Measurements from ENCODE around the gene CCNO.

CCNO gene, protein sequence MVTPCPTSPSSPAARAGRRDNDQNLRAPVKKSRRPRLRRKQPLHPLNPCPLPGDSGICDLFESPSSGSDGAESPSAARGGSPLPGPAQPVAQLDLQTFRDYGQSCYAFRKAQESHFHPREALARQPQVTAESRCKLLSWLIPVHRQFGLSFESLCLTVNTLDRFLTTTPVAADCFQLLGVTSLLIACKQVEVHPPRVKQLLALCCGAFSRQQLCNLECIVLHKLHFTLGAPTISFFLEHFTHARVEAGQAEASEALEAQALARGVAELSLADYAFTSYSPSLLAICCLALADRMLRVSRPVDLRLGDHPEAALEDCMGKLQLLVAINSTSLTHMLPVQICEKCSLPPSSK

DNA sequence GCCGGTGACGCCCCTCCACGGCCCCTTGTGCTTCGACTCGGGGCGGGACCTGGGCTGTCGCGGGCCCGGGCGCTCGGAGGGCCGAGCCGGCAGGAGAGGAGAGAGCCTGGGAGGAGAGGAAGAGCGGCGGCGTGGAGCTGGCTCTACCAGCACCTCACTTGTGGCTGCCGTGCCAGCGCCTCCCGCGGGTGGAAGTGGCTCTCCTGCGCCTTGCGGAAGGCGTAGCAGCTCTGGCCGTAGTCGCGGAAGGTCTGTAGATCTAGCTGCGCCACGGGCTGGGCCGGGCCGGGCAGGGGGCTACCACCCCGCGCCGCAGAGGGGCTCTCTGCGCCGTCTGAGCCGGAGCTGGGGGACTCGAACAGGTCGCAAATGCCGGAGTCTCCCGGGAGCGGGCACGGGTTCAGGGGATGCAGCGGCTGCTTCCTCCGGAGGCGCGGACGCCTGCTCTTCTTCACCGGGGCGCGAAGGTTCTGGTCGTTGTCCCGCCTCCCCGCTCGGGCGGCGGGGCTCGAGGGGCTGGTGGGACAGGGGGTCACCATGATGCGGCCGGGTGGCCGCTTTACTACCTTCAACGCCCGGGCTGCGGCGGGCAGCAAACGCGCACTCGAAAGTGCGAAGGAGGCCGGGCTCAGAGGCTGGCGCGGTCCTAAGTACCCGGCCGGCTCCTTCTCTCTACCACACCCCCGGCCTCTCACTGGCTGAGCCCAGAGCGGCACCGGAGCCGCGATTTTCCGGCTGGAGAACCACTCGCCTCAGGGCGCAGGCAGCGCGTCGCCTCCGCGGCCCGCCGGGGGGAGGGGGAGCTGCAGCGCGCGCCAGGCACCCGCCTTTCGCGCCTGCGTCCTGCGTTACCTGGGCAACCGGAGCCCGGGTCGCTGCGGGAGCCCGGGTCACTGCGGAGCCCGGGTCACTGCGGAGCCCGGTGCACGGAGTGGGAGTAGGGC is at the start of gene CCNO:
CCNO (minus strand) TSS at position 624 of the 944 bp plus-strand sequence; CDS start at position 539, 85 bp downstream.
- DNase-seq = peak; percentile 81

DNA sequence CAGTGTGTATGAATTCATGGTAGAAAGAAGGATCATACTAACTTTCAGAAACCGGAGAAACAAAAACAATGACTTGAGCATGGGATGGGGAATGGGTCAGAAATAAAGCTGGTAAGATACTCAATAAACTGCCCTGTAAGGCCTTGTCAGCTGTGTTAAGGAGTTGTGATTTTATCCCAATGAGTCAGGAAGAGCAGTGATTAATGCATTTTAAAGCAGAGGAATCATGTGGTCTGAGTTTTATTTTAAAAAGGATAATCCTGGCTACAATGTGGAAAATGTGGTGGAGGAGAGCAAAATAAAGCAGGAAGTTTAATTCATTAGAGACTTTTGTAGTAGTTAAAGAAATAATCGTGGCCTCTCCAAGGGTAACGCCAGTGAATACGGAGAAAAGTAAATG is 45.4 kb upstream of the CCNO start:
- no peak for DNase-seq

DNA sequence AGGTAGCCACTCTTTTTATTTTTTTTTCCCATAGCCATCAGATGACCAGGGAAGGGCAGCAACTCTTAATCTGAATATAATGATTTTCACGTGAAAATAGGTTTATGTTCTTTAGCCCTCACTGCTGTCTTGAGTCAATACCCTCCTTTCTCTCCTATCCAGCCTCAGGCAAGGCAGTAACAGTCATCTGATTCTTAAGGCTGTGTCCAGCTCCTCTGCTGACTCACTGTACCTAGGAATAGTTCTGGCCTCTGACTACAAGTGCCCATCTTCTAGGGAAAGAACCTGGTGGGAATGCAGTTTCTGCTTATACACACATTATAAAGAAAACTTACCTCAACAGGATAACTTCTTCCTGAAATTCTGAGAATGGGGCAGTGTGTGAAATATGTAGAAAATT is 43.4 kb upstream of the CCNO start:
- DNase-seq = no peak

DNA sequence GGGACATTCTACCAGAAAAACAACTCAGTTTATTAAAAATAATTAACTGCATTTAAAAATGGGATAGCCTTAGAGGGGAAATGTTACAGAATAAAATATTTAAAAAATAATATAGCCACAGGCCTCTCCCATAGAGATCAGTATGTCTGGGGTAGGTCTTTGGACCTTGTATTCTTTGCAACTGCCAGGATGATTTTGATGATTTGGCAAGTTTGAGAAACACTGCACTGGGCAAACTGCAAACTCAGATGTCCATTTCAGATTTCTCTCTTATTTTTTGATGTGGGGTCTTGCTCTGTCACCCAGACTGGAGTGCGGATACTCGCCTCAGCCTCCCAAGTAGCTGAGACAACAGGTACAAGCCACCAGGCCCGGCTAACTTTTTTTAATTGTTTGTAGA is 24.9 kb upstream of the CCNO start:
- no peak for DNase-seq

DNA sequence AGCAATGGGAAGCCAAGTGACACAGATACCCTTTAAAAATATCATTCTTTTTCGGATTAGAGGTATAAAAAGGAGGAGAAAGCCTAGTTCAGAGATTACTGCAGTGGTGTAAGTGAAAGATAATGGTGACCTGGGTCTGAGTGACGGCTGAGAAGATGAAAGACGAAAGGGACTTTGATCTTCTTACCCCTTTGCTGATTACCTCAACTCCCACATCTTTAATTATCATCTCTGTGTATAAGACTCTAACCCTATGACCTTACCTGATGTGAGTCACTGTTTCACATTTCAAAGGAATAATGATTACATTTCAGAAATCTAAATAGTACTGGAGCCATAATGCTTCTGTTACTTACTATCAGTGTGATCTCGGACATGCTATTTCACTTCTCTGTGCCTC is 21.4 kb upstream of the CCNO start:
- DNase-seq = no peak

DNA sequence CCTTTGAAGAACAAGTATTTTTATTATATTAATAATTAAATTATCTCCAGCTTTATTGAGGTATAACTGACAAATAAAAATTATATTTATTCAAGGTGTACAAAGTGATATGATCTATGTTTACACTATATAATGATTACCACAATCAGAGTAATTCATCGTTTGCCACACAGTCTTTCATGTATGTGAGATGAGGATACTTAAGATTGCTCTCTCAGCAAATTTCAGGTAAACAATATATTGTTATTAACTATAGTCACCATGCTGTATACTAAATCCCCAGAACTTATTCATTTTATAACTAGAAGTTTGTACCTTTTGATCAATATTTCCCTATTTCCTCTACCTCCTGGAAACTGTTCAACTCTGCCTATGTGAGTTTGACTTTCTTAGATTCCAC is 16.7 kb upstream of the CCNO start:
- DNase-seq = no peak

DNA sequence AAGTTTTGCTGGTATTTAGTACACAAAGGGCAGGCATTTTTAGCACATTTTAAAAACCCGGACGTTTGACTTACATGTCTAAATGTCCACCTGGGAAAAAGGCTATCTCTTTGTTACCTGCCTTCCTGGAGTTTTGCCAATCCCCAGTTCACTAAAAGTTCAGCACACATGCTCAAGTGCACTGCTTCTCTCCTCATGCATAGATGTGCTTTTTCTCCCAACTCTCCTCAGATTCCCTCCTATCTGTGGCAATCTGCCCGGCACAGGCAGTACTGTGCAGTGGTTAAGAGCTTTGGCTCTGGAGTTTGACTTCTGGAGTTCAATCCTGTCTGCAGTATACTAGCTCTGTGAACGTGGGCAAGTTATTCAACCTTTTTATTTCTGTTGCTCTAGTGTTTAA is 8.3 kb upstream of the CCNO start:
- no peak for DNase-seq

DNA sequence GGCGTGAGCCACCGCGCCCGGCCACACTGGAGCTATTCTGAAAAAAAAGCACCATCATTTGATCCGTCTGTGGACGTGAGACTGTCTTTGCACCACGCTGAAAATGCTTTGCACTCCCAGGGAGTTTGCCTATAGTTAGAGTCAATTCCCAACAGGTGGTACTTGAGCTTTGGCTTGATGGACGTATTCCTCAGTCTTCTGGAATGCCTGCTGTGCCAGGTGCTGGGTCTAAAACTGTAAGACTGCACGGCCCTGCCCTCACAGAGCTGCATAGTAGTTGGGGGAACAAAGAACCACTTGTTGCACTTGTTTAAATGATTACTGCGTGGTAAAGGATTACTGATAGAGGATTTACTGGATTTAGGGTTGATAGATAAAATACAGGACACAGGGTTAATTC is 3.4 kb upstream of the CCNO start:
- no peak for DNase-seq

DNA sequence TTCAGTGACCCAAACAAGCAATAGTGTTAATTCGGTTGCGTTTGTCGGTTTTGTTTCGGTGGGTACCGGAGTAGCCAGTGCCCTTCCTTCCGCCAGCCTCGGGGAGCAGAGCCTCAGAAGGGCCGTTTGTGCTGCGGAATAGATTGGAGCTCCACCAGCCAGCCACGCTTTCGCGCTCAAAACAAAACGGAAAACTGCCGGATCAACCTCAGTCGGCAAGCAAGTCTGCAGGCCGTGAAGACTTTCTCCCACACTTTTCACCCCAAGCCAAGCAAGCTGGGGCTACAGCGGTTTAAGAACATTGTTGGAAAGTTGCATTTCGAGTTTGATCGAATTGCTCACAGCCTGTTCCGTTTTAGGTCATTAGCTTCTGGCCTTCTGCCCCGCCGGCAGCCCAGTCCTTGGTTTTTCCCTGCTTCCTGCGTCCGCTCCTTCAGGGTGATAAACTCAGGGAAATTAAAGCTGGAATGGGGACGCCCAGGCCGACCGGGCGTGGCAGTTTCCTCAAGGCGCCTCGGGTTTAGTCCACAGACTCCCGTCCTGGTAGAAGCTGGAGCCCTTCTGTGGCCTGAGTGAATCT is 803 bp upstream of the CCNO start:
- peak; percentile 59 for DNase-seq

DNA sequence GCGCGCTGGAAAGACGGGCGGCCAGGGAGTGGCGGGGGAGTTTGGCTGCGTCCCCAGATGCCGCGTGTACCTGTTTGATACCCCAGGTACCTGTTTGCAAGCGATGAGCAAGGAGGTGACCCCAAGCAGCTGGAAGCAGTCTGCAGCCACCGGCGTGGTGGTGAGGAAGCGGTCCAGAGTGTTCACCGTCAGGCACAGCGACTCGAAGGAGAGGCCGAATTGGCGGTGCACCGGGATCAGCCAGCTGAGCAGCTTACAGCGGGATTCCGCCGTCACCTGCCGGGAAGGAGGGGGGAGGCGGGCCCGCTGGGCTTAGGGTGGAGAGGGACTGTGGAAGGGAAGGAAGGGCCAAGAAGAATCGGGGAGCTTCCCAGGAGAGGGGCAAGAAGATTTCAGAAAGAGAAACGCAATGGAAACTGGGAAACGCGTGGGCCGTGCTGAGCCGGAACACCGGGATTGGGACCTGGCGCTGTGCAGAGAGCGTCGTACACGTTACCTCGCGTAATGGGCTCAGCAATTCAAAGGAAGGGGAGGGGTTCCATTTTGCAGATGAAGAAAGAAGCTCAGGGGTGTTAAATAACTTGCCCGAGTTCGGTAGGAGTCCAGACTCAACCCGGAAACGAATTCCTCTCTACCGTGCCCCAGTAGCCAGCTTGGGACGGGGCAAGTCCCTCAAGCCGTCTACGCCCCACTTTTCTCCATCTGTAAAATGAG is 980 bp downstream of the CCNO start:
- peak; percentile 70 for DNase-seq

DNA sequence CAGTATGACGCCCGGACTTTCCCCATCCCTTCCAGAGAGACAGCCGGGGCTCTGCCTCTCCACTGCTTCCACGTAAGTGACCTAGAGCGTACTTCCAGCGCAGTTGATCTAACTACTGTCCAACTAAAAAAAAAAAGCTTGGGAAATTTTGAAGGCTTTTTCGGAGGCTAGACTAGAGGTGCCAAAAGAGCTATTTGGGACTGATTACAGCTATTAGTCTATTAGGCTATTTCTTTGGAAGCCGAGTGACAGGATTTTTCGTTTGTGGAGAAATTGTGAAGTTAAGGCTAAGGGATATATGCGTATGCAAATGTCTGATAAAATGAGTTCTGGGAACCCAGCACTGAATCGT is 1.5 kb downstream of the CCNO start:
- no peak for DNase-seq

DNA sequence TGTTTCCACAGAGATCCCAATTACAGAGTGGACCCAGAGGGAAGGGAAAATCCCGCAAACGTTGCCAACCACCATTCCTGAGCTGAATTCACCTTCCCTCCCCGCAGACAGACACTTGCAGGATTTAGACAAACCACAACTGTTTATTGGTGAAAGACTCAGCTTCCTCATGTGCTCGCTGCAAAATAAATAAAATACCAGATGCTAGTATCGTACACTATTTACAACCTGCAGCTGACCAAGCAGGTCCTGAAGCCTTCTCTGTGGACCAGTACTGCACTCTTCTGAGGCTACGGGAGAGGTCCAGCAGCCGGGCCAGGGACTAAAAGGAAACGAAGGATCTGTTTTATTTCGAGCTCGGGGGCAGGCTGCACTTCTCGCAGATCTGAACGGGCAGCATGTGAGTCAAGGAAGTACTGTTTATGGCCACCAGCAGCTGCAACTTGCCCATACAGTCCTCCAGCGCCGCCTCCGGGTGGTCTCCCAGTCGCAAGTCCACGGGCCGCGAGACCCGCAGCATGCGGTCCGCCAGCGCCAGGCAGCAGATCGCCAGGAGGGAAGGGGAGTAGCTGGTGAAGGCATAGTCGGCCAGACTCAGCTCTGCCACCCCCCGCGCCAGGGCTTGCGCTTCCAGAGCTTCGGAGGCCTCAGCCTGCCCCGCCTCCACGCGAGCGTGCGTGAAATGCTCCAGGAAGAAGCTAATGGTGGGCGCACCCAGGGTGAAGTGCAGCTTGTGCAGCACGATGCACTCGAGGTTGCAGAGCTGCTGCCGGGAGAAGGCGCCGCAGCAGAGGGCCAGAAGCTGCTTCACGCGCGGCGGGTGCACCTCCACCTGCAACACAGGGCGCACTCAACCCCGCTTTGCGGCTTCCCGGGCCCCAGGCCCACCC is 2.1 kb downstream of the CCNO start:
- DNase-seq = peak; percentile 59

DNA sequence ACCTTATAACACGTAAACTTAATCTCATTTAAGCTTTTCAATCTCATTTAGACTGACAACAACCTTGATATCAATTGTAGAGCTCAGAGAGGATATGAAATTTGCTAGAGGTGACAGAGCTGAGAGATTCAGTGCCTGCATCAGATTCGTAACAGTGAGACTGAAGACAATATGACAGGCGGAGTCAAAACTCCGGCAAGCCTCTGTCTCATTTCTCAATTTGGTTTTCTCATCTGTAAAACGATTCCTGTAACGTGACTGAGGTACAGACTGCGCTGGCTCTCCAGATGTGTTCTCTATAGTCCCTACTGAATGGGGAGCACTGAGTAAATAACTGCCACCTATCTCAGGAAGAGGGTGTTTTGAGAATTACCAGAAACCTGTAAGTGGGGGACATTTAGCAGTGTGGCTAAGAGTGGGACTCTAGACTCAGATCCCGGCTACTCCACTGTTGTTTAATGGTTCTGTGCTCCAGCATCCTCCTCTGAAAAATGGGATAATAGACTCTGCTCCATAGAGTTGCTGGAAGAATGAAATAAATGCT is 3.2 kb downstream of the CCNO start:
- no peak for DNase-seq

DNA sequence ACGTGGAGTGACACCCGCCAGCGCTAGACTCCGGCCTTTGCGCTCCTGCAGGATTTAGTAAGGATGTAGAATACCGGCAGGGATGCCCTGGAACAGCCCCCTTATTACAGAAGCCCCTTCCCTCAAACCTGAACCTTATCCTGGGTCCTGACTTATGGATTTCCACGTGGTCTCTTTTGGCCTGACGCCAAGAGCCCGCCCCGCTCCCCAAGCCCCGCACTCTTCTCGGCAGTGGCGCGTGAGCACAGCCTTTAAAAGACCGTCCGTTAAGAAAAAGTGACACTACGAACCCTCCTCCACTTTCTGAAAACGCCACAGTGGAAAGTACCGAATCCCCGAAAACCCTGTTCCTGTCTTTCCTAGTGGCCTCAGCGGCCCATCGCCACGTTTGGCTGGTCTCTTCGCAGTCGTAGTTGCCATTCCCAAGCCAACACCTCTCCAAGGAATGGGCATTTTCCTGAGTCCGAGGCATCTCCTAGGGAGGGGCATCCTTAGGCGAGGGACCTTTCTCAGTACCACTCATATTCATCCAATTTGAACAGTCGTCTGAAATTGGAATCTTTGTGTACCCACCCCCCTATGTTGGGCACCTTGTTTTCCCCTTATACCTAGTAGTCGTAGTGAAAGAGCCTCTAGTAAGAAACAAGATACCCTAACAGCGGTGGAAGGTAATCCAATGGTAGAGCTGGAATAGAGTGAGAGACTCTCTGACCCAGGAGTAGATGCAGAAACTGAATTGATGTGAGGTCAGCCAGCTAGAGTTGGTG is 5.6 kb downstream of the CCNO start:
- DNase-seq = no peak

DNA sequence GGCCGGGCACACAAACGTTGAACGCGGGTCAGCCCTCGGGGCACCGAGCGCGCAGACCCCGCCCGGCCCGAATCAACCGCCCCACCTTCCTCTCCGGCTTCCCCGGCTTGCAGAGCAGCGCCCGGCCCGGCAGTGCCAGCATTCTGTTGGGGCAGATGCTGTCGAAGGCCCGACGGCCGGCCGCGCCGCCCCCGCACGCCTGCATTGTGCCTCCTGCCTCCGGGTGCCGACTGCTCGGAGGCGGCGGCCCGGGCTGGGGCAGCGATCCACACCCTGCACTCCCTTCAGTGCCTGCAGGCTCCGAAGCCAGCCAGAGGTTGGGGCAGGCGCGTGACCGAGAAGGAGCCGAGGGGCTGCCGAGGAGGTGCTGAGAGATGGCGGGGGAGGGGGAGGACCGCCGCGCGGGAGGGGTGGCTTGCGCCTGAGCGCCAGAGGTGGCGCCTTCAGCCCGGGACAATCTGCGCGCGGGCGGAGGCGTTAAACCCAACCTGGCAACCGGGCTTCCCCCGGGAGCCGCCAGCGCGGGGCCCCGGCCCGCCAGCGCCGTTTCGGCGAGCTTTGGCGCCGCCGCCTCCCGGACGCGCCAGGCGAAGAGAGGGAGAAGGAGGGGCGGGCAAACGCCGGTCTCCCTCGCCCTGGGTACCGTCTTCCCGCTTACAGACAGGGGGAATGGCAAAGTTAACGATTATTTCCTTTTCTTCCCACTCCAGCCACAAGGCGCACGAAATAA is 6.3 kb downstream of the CCNO start, which contains the start of gene MCIDAS:
MCIDAS (minus strand) TSS at position 382 of the 730 bp plus-strand sequence; CDS start at position 205, 177 bp downstream.
- DNase-seq = peak; percentile 82

DNA sequence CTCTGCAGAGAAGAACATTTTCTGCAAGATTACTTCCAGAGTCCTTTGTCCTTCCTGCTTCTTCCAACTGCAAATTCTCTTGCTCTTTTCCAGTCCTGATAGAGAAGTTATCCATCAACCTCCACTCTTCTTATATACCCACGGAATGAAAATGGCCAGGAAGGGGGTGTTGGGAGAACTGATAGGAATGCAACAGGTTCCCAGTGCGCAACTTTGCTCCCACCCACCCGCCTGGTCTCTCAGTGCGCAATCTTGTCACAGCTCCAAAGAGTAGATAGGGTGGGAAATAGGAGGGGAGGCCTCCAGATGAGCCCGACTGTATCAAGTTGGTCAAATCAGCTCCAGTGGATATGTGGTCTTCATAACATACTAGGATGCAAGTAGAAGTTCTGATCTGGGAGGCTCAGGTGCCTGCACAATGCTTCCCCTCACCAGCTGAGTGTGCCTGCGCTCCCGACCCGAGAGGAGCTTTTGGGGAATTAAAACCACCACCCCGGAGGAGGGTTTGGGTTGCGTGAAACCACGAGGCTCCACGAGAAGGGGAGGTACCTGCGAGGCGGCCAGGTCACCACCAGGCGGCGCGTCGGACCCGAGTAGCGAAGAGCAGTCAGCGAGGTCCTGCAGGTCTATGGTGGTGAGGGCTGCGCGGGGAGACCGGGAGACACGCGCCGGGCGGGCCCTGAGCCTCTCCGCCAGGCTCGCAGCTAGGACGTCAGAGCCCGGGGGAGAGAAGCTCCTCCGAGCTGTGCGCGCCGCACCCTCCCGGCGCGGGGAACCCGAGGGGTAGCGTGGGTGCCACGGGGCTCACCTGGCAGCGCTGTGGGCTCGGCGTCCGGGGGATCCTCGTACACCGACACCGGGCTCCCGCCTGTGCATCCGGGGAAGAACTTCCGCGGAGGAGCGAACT is 7.1 kb downstream of the CCNO start:
- peak; percentile 91 for DNase-seq

DNA sequence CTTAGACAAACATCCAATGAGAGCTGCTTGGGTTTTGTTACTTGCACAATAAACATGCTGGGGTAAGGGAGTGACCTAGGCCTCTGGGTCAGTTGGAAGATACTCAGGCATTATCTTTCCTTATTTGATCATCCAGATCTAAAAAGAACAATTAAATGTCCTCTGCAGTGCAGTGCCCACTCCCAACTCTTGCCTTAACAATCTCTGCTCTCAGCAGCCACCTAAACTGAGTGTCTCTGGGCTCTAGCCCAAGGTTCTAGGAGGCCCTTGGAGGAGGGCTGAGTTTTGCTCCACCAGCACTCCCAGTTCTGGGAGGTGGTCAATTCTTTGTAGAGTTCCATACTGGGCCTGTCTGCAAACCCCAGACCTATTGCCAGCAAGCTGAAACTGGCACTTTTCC is 8.1 kb downstream of the CCNO start:
- no peak for DNase-seq

DNA sequence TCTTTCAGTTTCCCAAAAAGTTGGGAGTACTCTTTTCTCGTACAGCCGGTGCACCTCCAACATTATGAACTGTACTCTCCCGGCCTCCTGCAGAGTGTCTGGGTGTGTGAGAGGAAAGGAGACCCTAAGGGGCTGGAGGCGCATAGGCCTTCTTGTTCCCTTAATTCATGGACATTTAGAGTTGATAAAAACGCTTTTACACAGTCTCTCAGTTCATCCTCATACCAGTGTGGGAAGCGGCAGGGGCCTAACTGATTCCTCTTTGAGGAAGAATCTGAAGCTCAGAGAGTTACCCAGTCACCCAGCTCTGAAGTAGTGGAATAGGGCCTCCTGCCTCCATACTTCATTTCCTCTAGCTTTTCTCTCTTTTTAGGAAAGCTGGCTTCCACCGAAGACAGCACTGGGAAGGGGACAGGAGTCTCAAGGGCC is 9.6 kb downstream of the CCNO start:
- no peak for DNase-seq
